Thyroid gland (tissue), 4 donors: ENCODE measurements around the gene ZAP70. TPM values are rescaled to one million over a fixed set of nuclear protein-coding genes. Genes with fewer than 3 reads are reported as not detected.

ENCODE experiments used
- DNase-seq, 2 donors: peaks; one replicate each; pipeline ENCODE4 v3.0.0-alpha.2; 2019
- H3K27ac ChIP-seq, 3 donors: fragments of 200-600 bp; sonication (generic); 1 replicate in 2 of 3; 2 replicates in 1 of 3; pipeline ENCODE4 v1.5.1; 2016 to 2019; ENCODE audit warnings: mild to moderate bottlenecking in 1 of 3, moderate library complexity in 1 of 3
- H3K27me3 ChIP-seq: fragments of 200-600 bp; sonication (generic); one replicate; pipeline ENCODE4 v1.5.1; 2019
- H3K36me3 ChIP-seq, 2 donors: fragments of 200-600 bp; sonication (generic); one replicate each; pipeline ENCODE4 v1.5.1; 2016 to 2019
- H3K4me1 ChIP-seq, 2 donors: fragments of 200-600 bp; sonication (generic); one replicate each; pipeline ENCODE4 v1.5.1; 2017 to 2019
- H3K4me3 ChIP-seq, 3 donors: fragments of 200-600 bp; sonication (generic); replicated peaks in 1 of 3; 1 replicate in 2 of 3; 2 replicates in 1 of 3; pipeline ENCODE4 v1.5.1; 2016; ENCODE audit warnings: mild to moderate bottlenecking in 1 of 3
- H3K9me3 ChIP-seq: fragments of 200-600 bp; sonication (generic); one replicate; pipeline ENCODE4 v1.5.1; 2017
- POLR2A ChIP-seq, 2 donors: fragments of 450-650 bp; IDR thresholded peaks; one replicate each; pipeline ENCODE4 v1.6.1; 2017; ENCODE audit warnings: antibody characterized with exemption in 2 of 2, mild to moderate bottlenecking in 2 of 2, moderate library complexity in 1 of 2
- WGBS, 2 donors: methylation state at CpG; one replicate each; pipeline ENCODE4 v1.1.5; 2017; 5-methylcytosine and 5-hydroxymethylcytosine counted together
- intact Hi-C: fragments of 100-400 bp; cut with DNase I; formaldehyde crosslinking; loops from one replicate; pipeline ENCODE4 v1.15.1; 2023
- total RNA-seq, 4 donors: library from RNA; depleted of rRNA; stranded (reverse); fragments of >200 nt; gene quantifications; one replicate each; pipeline ENCODE4 v1.2.3, GENCODE V29; 2016
- TF ChIP-seq, protein P1 (sequence below), 6 experiments: fragments of 200-600 bp in 3 of 6; fragments of 450-650 bp in 3 of 6; sonication (generic) in 3 of 6; IDR thresholded peaks; one replicate each; pipeline ENCODE4 v1.5.1; 2016 to 2019; ENCODE audit warnings: antibody characterized with exemption in 6 of 6, mild to moderate bottlenecking in 2 of 6, inconsistent platforms in 1 of 6, moderate library complexity in 1 of 6

ZAP70 gene
- total RNA-seq, 4 donors from 2014 or later = 4.0 to 7.6 (median 4.4) TPM

GRCh38 chr2:97688062-97688827, 25.1 kb upstream of the ZAP70 start:
- WGBS, 2 donors = 87 to 89% methylated on average over 9 to 11 of the region's 11 CpGs
- DNase-seq = no peak
- H3K27ac ChIP-seq = no peak overlapping the region
- no peak for TF ChIP-seq POLR2A (IDR thresholded peaks at IDR 0.05)
- TF ChIP-seq, protein P1, sequence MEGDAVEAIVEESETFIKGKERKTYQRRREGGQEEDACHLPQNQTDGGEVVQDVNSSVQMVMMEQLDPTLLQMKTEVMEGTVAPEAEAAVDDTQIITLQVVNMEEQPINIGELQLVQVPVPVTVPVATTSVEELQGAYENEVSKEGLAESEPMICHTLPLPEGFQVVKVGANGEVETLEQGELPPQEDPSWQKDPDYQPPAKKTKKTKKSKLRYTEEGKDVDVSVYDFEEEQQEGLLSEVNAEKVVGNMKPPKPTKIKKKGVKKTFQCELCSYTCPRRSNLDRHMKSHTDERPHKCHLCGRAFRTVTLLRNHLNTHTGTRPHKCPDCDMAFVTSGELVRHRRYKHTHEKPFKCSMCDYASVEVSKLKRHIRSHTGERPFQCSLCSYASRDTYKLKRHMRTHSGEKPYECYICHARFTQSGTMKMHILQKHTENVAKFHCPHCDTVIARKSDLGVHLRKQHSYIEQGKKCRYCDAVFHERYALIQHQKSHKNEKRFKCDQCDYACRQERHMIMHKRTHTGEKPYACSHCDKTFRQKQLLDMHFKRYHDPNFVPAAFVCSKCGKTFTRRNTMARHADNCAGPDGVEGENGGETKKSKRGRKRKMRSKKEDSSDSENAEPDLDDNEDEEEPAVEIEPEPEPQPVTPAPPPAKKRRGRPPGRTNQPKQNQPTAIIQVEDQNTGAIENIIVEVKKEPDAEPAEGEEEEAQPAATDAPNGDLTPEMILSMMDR (IDR thresholded peaks at IDR 0.05) = no peak
- H3K9me3 ChIP-seq = no peaks in the 10 kb centered on the region
- intact Hi-C loops = no loop called here
- no peaks in the 10 kb centered on the region for H3K36me3 ChIP-seq
- H3K4me3 ChIP-seq = no peak overlapping the region
- H3K27me3 ChIP-seq = no peaks in the 10 kb centered on the region
- H3K4me1 ChIP-seq = no peaks in the 10 kb centered on the region

- no peak for DNase-seq
- 60 to 100% methylated on average over 1 to 6 of the region's 6 CpGs for WGBS, 2 donors
- no peak overlapping the region for H3K4me3 ChIP-seq
- H3K27me3 ChIP-seq = no peaks in the 10 kb centered on the region
- H3K27ac ChIP-seq = no peak overlapping the region
- H3K9me3 ChIP-seq = no peaks in the 10 kb centered on the region
- no peaks in the 10 kb centered on the region for H3K4me1 ChIP-seq
- intact Hi-C loops = loop anchor here (10.0 kb wide), 1 partner anchor 96 kb away; no protein-coding TSS in a partner anchor
- no peak for TF ChIP-seq POLR2A (IDR thresholded peaks at IDR 0.05)
- TF ChIP-seq, protein P1 (IDR thresholded peaks at IDR 0.05) = no peak
- H3K36me3 ChIP-seq = no peaks in the 10 kb centered on the region
These were observed 22.2 kb upstream of the ZAP70 start for GRCh38 chr2:97691166-97691565.

DNA sequence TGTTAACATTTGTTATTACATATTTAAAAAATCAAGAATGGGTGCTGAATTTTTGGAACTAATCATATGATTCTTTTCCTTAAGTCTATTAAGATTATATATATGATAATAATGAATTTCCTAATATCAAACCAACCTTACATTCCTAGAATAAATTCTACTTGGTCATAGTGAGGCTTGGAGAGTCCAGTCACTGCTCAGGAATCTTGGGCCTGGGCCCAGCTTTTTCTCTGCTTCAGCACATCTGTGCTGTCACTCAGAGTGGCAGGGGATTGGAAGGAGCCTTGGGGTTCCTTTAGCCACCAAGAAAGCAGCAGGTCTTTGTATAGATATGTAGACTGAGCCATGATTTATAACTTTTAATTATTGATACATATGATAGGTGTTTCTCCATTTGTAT, 19.9 kb upstream of the ZAP70 start:
- no peak for TF ChIP-seq POLR2A (IDR thresholded peaks at IDR 0.05)
- TF ChIP-seq, protein P1 (IDR thresholded peaks at IDR 0.05) = no peak
- Histone ChIP-seq H3K36me3 (no peaks in the 10 kb centered on the region), H3K27me3 (no peaks in the 10 kb centered on the region), H3K27ac (no peak overlapping the region), H3K4me1 (no peaks in the 10 kb centered on the region), H3K9me3 (no peaks in the 10 kb centered on the region), H3K4me3 (no peak overlapping the region)
- intact Hi-C loops = loop anchor here (10.0 kb wide), 1 partner anchor 99 kb away; no protein-coding TSS in a partner anchor
- no peak for DNase-seq

DNA sequence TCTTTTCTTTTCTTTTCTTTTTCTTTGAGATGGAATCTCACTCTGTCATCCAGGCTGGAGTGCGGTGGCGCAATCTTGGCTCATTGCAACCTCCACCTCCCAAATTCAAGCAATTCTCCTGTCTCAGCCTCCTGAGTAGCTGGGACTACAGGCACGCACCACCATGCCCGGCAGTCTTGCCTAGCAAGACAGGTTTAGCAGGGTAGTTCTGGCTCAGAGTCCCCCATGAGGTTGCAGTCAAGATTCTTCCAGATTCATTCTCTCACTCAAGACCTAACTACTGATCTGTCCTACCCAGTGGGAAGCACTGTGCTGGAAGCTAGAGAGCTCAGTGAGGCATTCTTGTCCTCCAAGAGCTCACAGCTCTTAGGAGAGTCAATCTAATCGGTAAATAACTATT, 17.6 kb upstream of the ZAP70 start:
- intact Hi-C loops = loop anchor here (10.0 kb wide), 1 partner anchor 101 kb away; no protein-coding TSS in a partner anchor
- H3K4me3 ChIP-seq = no peak overlapping the region
- no peaks in the 10 kb centered on the region for H3K4me1 ChIP-seq
- H3K36me3 ChIP-seq = no peaks in the 10 kb centered on the region
- H3K27ac ChIP-seq = no peak overlapping the region
- DNase-seq = no peak
- H3K27me3 ChIP-seq = no peaks in the 10 kb centered on the region
- H3K9me3 ChIP-seq = no peaks in the 10 kb centered on the region
- 89 to 94% methylated on average over 5 of the region's 5 CpGs for WGBS, 2 donors
- TF ChIP-seq POLR2A (IDR thresholded peaks at IDR 0.05) = no peak
- TF ChIP-seq, protein P1 (IDR thresholded peaks at IDR 0.05) = no peak
